ENCODE measurements around the gene LCE2D. TPM values are rescaled to one million over a fixed set of nuclear protein-coding genes. Genes with fewer than 3 reads are reported as not detected.

Gene LCE2D
- polyA plus RNA-seq, 1 of the 3 experiments (the other 2 are of a cell fraction), result not detected

- ChIA-PET CTCF (interaction anchor here (1.4 kb wide), 1 partner anchor 12 kb away, joined by 5 read pairs; no protein-coding TSS in a partner anchor), POLR2A (no interaction called here)
- Histone ChIP-seq H3K4me1 (ENCODE audit: control insufficient read depth in 1 of 2, insufficient read depth in 2 of 2, low read depth in 1 of 2, low read length in 1 of 2) (no peaks in the 10 kb centered on the region), H3K9ac (no peak within 1 kb of the TSS), H4K20me1 (ENCODE audit: insufficient read depth) (no peaks in the 10 kb centered on the region), H2AFZ (ENCODE audit: low read depth) (no peak within 1 kb of the TSS), H3K27ac (ENCODE audit: low read depth in 2 of 2, low read length in 1 of 2) (no peak within 1 kb of the TSS), H3K27me3 (ENCODE audit: insufficient read depth) (no peaks in the 10 kb centered on the region), H3K4me2 (no peak within 1 kb of the TSS), H3K9me3 (no peaks in the 10 kb centered on the region), H3K36me3 (replicated peaks in 1 of 2; ENCODE audit: control insufficient read depth in 1 of 2, insufficient read depth in 2 of 2, low read length in 1 of 2) (no peaks in the 10 kb centered on the region), H3K79me2 (ENCODE audit: insufficient read depth) (no peaks in the 10 kb centered on the region), H3K9me2 (no peaks in the 10 kb centered on the region), H3K4me3 (ENCODE audit: low read depth in 2 of 2, low read length in 1 of 2) (no peak within 1 kb of the TSS), H3F3A (replicated peaks; ENCODE audit: insufficient read depth) (no peaks in the 10 kb centered on the region)
- DNase-seq, result no peak
- TF ChIP-seq, protein P1, sequence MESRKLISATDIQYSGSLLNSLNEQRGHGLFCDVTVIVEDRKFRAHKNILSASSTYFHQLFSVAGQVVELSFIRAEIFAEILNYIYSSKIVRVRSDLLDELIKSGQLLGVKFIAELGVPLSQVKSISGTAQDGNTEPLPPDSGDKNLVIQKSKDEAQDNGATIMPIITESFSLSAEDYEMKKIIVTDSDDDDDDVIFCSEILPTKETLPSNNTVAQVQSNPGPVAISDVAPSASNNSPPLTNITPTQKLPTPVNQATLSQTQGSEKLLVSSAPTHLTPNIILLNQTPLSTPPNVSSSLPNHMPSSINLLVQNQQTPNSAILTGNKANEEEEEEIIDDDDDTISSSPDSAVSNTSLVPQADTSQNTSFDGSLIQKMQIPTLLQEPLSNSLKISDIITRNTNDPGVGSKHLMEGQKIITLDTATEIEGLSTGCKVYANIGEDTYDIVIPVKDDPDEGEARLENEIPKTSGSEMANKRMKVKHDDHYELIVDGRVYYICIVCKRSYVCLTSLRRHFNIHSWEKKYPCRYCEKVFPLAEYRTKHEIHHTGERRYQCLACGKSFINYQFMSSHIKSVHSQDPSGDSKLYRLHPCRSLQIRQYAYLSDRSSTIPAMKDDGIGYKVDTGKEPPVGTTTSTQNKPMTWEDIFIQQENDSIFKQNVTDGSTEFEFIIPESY (IDR thresholded peaks at IDR 0.05; ENCODE audit: borderline replicate concordance, low read depth), result no peak
- TF ChIP-seq JUND (IDR thresholded peaks at IDR 0.05) (no peak), SMC3 (IDR thresholded peaks at IDR 0.05; ENCODE audit: low read depth, low read length) (no peak), YY1 (IDR thresholded peaks at IDR 0.05; ENCODE audit: low read depth) (no peak), CTCF (IDR thresholded peaks at IDR 0.05) (no peak), TEAD4 (IDR thresholded peaks at IDR 0.05; ENCODE audit: borderline replicate concordance, insufficient read depth) (no peak), MXI1 (IDR thresholded peaks at IDR 0.05; ENCODE audit: low read depth, low read length) (no peak), GABPA (IDR thresholded peaks at IDR 0.05; ENCODE audit: low read depth) (no peak), REST (IDR thresholded peaks at IDR 0.05; ENCODE audit: low read depth, low read length) (no peak), MEF2A (IDR thresholded peaks at IDR 0.05; ENCODE audit: borderline replicate concordance, low read depth) (no peak), MAX (IDR thresholded peaks at IDR 0.05; ENCODE audit: low read depth) (no peak), ELF1 (IDR thresholded peaks at IDR 0.05) (no peak), NFIC (IDR thresholded peaks at IDR 0.05; ENCODE audit: borderline replicate concordance) (no peak), TAF1 (IDR thresholded peaks at IDR 0.05; ENCODE audit: borderline replicate concordance, low read depth, low read length) (no peak), CHD2 (IDR thresholded peaks at IDR 0.05; ENCODE audit: low read length, partially characterized antibody) (no peak), FOSL2 (IDR thresholded peaks at IDR 0.05; ENCODE audit: borderline replicate concordance, low read depth) (no peak), USF1 (IDR thresholded peaks at IDR 0.05; ENCODE audit: borderline replicate concordance, low read depth) (no peak)
- TF ChIP-seq, protein P2, sequence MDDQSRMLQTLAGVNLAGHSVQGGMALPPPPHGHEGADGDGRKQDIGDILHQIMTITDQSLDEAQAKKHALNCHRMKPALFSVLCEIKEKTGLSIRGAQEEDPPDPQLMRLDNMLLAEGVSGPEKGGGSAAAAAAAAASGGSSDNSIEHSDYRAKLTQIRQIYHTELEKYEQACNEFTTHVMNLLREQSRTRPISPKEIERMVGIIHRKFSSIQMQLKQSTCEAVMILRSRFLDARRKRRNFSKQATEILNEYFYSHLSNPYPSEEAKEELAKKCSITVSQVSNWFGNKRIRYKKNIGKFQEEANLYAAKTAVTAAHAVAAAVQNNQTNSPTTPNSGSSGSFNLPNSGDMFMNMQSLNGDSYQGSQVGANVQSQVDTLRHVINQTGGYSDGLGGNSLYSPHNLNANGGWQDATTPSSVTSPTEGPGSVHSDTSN (IDR thresholded peaks at IDR 0.05), result no peak
- TF ChIP-seq, protein P3, sequence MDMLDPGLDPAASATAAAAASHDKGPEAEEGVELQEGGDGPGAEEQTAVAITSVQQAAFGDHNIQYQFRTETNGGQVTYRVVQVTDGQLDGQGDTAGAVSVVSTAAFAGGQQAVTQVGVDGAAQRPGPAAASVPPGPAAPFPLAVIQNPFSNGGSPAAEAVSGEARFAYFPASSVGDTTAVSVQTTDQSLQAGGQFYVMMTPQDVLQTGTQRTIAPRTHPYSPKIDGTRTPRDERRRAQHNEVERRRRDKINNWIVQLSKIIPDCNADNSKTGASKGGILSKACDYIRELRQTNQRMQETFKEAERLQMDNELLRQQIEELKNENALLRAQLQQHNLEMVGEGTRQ (IDR thresholded peaks at IDR 0.05; ENCODE audit: borderline replicate concordance, low read depth, low read length), result no peak
- TF ChIP-seq, protein P4, sequence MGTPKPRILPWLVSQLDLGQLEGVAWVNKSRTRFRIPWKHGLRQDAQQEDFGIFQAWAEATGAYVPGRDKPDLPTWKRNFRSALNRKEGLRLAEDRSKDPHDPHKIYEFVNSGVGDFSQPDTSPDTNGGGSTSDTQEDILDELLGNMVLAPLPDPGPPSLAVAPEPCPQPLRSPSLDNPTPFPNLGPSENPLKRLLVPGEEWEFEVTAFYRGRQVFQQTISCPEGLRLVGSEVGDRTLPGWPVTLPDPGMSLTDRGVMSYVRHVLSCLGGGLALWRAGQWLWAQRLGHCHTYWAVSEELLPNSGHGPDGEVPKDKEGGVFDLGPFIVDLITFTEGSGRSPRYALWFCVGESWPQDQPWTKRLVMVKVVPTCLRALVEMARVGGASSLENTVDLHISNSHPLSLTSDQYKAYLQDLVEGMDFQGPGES (IDR thresholded peaks at IDR 0.05; ENCODE audit: low read depth, low read length), result no peak
- WGBS (ENCODE audit: low lambda C conversion rate), result 0% methylated on average over 4 of the region's 4 CpGs
Measured at GRCh38 chr1:152697701-152698600, 34.8 kb downstream of the LCE2D start, which contains the start of gene LCE2A. TSS of gene LCE2A (plus strand) at chr1:152698345. CDS start at chr1:152698902, 557 bp downstream.
